Fibroblast of mammary gland (primary cell): ENCODE results near the gene TNS3.

Experiments
- DNase-seq: peaks from one replicate; pipeline ENCODE4 v3.0.0-alpha.2; 2010; ENCODE audit warnings: low read depth
- H3K4me3 ChIP-seq: 2 replicates; pipeline ENCODE4 v1.5.1; 2011; ENCODE audit warnings: low read depth, mild to moderate bottlenecking, low read length, moderate library complexity; ENCODE audit not compliant: control insufficient read depth
- TF ChIP-seq, protein P1 (sequence below): conservative IDR thresholded peaks from 2 replicates; pipeline ENCODE4 v1.5.1; 2011; ENCODE audit warnings: low read depth, low read length, inconsistent platforms; ENCODE audit not compliant: control insufficient read depth, insufficient read depth

Gene TNS3

GRCh38 chr7:47383696-47384445 is 198.0 kb downstream of the TNS3 start:
- TF ChIP-seq, protein P1, sequence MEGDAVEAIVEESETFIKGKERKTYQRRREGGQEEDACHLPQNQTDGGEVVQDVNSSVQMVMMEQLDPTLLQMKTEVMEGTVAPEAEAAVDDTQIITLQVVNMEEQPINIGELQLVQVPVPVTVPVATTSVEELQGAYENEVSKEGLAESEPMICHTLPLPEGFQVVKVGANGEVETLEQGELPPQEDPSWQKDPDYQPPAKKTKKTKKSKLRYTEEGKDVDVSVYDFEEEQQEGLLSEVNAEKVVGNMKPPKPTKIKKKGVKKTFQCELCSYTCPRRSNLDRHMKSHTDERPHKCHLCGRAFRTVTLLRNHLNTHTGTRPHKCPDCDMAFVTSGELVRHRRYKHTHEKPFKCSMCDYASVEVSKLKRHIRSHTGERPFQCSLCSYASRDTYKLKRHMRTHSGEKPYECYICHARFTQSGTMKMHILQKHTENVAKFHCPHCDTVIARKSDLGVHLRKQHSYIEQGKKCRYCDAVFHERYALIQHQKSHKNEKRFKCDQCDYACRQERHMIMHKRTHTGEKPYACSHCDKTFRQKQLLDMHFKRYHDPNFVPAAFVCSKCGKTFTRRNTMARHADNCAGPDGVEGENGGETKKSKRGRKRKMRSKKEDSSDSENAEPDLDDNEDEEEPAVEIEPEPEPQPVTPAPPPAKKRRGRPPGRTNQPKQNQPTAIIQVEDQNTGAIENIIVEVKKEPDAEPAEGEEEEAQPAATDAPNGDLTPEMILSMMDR = no peak
- DNase-seq = no peak
- no peak overlapping the region for H3K4me3 ChIP-seq

DNA sequence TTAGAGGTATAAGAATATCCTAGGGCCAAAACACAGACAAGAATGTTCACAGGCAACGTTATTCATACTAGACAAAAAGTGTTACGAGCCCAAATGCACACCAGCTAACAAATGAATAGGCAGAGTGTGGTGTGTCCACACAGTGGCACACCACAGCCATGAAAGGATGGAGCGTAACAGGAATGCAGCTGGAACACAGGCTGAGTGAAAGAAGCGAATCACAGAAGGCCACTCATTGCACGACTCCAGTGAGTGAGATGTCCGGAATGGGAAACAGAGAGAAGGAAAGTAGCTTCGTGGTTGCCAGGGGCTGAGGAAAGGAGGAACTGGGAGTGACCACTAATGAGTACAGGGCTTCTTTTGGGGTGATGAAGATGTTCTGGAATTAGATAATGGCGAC is 198.8 kb downstream of the TNS3 start:
- H3K4me3 ChIP-seq = no peak overlapping the region
- TF ChIP-seq, protein P1 = no peak
- DNase-seq = peak; percentile 9

DNA sequence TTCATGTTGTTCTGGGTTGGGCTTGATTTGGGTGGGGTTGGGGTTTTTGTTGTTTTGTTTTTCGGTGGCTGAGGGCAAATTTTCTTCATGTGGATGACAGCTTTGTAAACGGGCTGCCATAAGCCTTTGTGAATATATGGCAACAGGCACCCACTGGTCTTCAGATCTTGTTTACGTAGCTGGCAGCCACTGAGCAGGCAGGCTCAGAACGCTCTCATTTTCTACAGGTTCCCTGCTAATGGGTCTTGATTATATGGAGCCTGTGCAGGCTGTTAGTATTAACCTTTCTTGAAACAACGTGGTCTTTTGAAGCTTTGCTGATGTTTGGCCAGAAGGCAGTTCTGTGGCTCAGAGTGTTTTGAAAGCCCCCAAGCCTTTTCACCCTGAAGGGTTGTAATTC is 199.7 kb downstream of the TNS3 start:
- DNase-seq = no peak
- no peak overlapping the region for H3K4me3 ChIP-seq
- TF ChIP-seq, protein P1 = no peak

- TF ChIP-seq, protein P1 = no peak
- no peak overlapping the region for H3K4me3 ChIP-seq
- no peak for DNase-seq
These were observed 200.8 kb downstream of the TNS3 start for GRCh38 chr7:47381134-47381495.

GRCh38 chr7:47380325-47381133 is 201.4 kb downstream of the TNS3 start:
- no peak overlapping the region for H3K4me3 ChIP-seq
- no peak for DNase-seq
- TF ChIP-seq, protein P1 = no peak

DNA sequence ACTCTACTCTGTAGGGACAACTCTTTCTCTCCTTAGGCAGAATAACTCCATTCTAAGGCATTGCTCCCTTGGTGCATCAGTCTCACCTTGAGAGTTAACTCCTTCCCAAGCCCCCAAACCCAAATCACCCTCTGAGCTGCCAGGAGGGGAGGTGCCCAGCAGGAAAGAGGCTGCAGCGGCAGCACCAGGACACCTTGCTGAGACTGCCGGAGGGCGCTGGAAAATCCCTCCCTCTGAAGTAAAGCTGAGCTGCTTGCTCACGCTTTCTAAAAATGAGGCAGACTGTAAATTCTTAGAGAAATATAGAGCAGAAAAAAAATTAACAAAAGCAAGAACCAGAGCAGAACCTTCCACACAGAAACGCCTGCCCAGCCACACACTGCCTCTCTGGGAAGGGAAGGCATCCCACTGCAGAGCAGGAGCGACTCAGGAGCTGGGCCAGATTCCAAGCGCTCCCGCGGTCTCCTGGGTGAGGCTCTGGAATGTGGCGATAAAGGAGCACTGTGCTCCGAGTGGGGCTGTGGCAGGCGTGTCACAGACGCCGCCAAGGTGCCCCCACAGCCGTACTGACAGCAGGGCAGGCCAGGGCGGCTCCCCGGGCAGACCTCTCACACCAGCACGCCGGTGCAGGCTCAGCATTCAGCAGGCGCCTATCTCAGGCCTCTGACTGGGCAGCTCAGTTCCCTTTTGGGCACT is 202.1 kb downstream of the TNS3 start:
- TF ChIP-seq, protein P1 = no peak
- no peak overlapping the region for H3K4me3 ChIP-seq
- DNase-seq = peak; percentile 42
